Kidney tubule cell (primary cell): ENCODE results near the gene SQOR.

Source experiments
- DNase-seq: peaks from one replicate; pipeline ENCODE4 v3.0.0-alpha.2; 2018; ENCODE audit warnings: low spot score

Gene SQOR

DNA sequence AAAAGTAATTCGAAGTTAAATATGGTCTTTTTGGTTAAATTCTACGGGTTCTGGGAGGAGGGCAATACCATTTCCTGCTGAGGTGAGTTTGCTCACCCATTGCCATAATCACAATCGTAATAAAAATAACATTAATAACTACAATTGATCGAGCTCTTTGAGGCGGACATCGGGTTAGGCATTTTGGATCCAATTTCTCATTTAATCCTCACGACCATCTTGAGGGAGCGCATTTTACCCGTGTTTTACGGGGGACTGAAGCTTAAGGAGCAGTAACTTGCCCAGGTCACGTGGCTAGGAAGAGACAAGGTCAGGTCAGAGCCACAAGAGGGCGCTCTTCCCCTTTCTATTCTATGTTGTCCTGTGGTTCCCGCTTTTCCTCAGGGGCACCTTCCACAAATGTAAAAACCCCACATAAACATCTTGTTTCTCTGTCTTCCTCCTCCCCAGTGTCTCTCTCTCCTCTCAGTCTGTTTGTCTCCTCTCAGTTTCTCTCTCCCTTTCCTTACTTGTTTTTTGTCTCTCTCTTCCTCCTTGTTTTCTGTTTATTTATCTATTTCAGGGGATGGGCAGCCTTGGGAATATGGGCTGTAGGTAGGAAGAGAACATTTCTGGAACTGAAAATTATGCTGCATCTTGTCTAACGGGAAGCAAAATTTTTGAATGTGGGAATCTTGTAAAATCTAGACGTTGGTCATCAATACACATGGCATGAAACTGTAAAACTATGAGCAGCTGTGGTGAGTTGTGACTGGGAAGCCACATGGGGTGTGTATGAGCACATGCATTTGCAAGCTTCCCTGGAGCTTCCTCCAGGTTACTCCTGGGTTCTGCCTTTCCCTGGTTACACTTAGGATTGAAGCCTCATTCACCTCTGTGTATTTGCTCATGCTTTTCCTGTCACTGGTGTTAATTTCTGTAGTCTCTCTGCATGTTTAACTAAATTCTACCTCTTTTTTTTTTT lies 71.0 kb downstream of the SQOR start:
- peak; percentile 86 for DNase-seq

DNA sequence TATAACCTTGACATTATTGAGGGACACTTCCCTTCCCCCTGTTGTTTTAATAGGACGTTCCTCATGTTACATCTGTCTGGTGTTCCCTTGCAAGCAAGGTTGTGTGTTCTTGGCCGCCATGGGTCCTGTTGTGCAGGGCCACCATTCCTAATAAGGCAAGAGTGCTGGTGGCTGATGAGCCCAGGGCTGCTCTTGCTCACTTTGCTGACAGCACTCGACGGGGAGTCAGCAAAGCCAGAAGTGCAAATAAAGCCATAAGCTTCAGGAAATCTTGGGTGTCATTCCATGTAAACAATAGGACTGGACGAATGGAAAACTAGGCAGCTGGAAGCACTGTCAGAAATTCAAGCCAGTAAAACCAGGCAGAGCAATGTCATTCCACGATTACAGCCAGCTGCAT lies 75.8 kb downstream of the SQOR start:
- no peak for DNase-seq

DNA sequence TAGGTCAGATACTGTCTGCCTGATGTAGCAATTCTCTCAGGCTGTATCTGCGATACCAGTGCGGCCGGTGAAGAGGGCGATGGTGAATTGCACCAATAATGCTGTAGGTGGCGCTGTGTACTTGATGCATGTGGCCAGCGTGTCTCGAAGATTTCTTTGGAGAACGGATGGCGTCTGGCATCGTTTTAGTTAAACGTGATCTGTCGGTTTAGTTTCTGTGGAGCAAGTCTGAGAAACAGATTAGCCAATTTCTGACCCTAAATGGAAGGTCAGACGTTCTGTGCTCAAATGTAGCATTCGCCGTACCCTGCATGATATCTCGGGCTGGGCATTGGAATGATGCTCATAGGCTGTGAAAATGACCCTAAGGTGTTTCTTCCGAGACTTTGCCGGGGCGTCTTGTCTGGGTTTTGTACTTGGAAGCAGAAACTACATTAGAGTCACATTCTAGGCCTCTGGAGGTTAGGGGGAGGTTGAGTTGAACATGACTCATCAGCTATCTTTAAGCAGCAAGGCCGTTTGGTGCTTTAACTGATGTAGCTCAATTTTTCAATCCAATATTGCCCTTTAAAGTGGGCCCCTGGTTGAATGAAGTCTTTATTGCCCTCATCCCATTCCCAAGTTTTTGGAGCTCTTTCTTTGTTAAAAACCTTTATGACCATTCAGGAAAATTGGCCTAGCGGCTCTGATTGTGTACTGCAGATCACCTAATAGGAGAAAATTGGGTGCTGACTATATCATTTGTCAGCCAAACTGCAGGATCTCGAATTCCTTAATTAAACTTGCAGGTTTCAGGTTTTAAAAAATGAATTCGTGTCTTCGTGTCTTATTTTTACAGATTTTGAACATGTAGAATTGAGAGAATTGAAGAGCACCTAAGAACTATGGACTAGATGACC lies 80.0 kb downstream of the SQOR start:
- DNase-seq, result peak; percentile 66

DNA sequence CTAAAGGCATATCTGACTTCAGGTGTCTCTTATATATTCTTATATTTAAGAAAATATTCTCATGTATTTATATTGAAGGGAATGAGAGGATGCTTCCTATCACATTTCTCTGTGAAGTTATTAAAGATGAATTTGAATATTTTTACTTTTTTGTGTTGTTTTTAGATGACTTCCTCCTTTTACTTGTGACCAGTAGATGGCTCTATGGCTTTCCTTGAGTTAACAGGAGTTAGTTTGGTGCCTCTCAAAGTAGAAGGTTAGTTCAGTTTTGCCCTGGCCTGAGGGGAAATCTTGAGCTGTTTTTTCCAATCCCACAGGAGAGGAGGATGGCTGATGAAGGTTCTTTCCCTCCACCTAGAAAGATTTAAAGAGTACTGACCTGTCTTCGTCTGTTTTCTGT lies 80.7 kb downstream of the SQOR start:
- DNase-seq, result peak; percentile 12

DNA sequence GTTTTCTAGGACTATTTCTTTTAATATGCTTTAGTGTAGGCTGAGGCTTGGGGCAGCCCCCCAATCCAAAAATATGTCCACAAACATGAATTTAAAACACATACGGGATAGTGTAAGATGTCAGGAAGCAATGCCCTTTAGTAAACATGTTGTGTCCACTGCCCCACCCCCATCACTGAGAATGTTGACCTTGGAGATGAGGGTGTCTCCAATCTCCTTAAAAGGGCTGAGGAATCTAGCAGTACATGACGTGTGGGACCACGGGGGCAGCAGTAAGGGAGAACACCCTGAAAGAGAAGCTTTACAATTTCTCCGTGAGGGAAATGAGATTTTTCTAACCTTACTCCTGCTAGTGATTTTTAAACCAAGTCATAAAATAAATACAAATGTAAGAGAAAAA lies 84.7 kb downstream of the SQOR start:
- no peak for DNase-seq

DNA sequence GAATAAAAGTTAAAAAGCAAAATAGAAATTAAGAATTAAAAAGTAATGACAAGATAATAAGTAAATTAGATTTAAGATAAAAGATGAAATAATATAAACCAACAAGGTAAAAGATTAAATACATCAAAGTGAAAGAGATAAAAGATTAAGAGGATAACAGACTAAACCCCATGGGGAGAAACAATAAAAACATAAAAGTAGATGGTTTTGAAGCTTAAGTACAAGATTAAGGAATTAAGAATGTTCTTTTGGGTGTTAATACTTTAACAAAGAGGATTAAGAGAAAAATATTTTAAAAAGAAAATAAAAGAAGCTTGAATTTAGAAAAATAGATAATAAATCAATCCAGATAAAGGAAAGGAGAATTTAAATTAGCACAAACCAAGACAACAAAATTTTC lies 85.4 kb downstream of the SQOR start:
- DNase-seq, result no peak

DNA sequence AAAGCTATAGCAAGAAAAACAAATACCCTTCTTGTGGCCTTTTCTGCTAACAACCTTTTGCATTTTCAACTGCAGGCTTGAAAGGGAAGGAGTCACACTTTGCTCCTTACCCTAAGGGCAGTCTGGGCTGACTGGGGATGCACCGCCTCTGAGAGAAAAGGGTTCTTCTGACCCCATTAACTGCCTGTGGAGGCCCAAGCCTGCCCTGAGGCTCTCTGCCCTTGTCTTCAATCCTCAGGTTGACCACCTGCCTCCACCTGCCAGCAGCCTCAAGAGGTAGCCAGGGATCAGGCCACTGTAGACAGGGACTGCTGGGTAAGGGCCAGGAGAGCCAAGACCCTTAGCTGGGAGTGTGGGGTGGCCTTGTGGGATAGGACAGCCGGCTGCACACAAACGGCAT lies 93.8 kb downstream of the SQOR start:
- DNase-seq, result no peak

DNA sequence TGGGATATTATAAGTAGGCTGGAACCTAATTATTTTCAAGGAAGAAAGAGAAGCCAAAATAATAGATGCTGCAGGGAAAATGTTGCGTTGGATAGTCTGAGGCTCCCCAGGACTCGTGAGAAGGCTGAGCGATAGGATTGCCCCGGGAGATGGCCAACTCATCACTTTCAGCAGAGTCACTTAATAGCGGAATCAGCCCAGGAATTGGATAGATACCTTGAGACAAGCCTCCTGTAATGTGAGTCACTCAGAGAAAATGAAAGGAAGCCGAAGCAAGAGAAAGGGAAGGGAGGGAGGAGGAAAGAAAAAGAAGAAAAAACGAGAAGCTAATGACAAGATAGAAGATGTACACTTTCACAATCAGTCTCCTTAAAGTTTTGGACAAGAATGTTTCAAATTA lies 94.3 kb downstream of the SQOR start:
- DNase-seq, result peak; percentile 37

DNA sequence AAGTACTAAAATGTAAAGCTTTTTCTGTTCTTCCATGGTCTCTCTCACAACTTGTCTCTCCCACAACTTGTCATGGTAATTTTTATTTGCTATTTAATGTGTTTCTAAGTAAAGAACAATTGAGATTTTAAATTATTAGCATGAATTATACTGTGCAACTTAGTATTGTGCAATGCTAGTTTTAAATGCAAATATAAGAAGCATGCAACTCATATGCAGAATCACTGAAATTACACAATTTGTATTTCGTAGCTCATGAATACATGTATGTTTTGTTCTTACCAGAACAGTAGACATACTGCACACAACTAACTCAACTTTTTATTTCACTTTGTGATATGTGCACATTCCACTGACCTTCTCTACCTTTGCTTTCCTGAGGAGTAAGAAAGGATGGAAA lies 96.5 kb downstream of the SQOR start:
- no peak for DNase-seq

DNA sequence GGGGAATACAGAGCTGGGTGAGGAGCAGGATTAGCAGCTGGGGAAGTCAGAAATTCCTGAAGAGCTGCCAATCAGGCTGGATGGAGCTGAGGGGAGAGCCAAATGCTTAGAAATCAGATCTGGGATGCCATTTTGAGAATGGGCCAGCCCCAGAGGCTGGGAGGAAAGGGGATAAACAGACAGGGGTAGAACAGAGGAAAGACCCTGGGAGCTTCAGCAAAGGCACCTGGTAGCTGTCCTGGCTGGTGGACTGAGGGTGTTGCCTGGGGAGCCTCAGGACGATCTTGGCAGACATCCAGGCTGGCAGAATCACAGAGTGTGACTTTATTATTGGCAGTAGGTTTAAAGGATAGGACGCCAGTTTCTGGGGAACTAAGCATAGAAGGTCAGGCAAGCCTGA lies 97.8 kb downstream of the SQOR start:
- peak; percentile 17 for DNase-seq

DNA sequence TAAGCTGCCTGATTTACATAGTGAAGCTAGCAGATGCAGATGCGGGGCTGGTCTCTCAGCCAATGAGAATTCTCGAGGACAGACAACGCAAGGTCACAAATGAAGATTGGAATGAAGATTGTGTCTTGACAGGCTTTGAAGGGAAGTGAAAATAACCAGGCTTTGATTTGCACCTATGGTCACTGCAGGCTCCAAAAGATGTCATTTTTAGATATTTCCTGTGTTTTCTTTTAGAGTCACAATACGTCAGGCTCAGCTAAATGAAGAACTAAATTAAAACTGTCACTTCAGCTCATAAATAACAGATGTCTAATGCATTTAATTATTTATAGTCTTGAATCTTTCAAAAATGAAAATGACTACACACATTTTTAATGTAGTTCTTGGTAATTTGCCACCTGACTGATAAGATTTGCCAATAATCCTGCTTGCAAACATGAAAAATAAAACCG lies 99.5 kb downstream of the SQOR start:
- DNase-seq, result no peak
